A673 (cell line): ENCODE results near the gene ST6GAL2. TPM values are rescaled to one million over a fixed set of nuclear protein-coding genes. Genes with fewer than 3 reads are reported as not detected.

Experiments
- BruUV-seq: library from RNA; stranded (reverse); fragments of 400-500 nt; replicated peaks from 2 replicates; lab custom pipeline; 2021; lab: Mats Ljungman, UMichigan
- CTCF ChIA-PET: fragments of 300-600 bp; sonication (Branson Sonifier 250); formaldehyde crosslinking; loops from one replicate; lab custom pipeline; 2022; ENCODE audit warnings: antibody characterized with exemption; lab: Charles Lee
- POLR2A ChIA-PET: fragments of 300-600 bp; sonication (Branson Sonifier 250); formaldehyde crosslinking; loops from one replicate; lab custom pipeline; 2022; ENCODE audit warnings: antibody characterized with exemption; ENCODE audit not compliant: low non-redundant PET; lab: Charles Lee
- DNase-seq: peaks from one replicate; pipeline ENCODE4 v3.0.0-alpha.2; 2015; ENCODE audit warnings: low spot score
- H3K27ac ChIP-seq: fragments of 200-600 bp; sonication (generic); 2 replicates; pipeline ENCODE4 v1.5.1; 2016; ENCODE audit warnings: mixed run types, low read depth, mild to moderate bottlenecking, mixed read lengths, antibody characterized with exemption, low read length; ENCODE audit not compliant: poor library complexity, severe bottlenecking
- H3K27me3 ChIP-seq: fragments of 200-600 bp; sonication (generic); replicated peaks from 2 replicates; pipeline ENCODE4 v1.6.1; 2017; ENCODE audit warnings: mixed run types, low read depth, mild to moderate bottlenecking, mixed read lengths, antibody characterized with exemption, low read length; ENCODE audit not compliant: insufficient read depth, poor library complexity
- H3K36me3 ChIP-seq: fragments of 200-600 bp; sonication (generic); 2 replicates; pipeline ENCODE4 v1.6.1; 2016; ENCODE audit warnings: mixed run types, mild to moderate bottlenecking, mixed read lengths, antibody characterized with exemption, low read length; ENCODE audit not compliant: insufficient read depth, poor library complexity, severe bottlenecking
- H3K4me1 ChIP-seq: fragments of 200-600 bp; sonication (generic); 2 replicates; pipeline ENCODE4 v1.6.1; 2017; ENCODE audit warnings: mixed run types, mild to moderate bottlenecking, mixed read lengths, antibody characterized with exemption, low read length; ENCODE audit not compliant: insufficient read depth, poor library complexity, severe bottlenecking
- H3K4me3 ChIP-seq: fragments of 200-600 bp; sonication (generic); 2 replicates; pipeline ENCODE4 v1.5.1; 2016; ENCODE audit warnings: low read depth, mixed run types, mild to moderate bottlenecking, mixed read lengths, low read length; ENCODE audit not compliant: poor library complexity, severe bottlenecking
- H3K9me3 ChIP-seq: fragments of 200-600 bp; sonication (generic); 2 replicates; pipeline ENCODE4 v1.6.1; 2016; ENCODE audit warnings: mixed run types, low read depth, mild to moderate bottlenecking, mixed read lengths, antibody characterized with exemption, low read length; ENCODE audit not compliant: poor library complexity, severe bottlenecking
- CTCF ChIP-seq: fragments of 300-800, 200-600 bp; sonication (generic); conservative IDR thresholded peaks from 2 replicates; pipeline ENCODE4 v1.5.1; 2017; ENCODE audit warnings: low read depth, mild to moderate bottlenecking, antibody characterized with exemption, low read length, moderate library complexity, mixed read lengths
- EZH2 ChIP-seq: fragments of 200-600 bp; sonication (generic); IDR thresholded peaks from 2 replicates; pipeline ENCODE4 v1.6.1; 2017; ENCODE audit warnings: borderline replicate concordance, low read depth, mild to moderate bottlenecking, mixed read lengths, antibody characterized with exemption, low read length; ENCODE audit not compliant: poor library complexity, severe bottlenecking
- intact Hi-C: fragments of 100-400 bp; cut with micrococcal nuclease; formaldehyde crosslinking; loops from one replicate; pipeline ENCODE4 v1.10.0; 2022; ENCODE audit not compliant: unreplicated experiment
- total RNA-seq: library from RNA; stranded (reverse); gene quantifications from 2 replicates; pipeline ENCODE4 v1.2.3, GENCODE V29; 2021

The ST6GAL2 gene
- total RNA-seq, 1 experiment from 2014 or later = 0.56 TPM

GRCh38 chr2:106759966-106760365, 126.0 kb downstream of the ST6GAL2 start:
- ChIA-PET POLR2A (no interaction called here), CTCF (no interaction called here)
- Histone ChIP-seq H3K27ac (no peak overlapping the region), H3K27me3 (no peaks in the 10 kb centered on the region), H3K9me3 (peaks cover 3% of the 10 kb centered on the region), H3K36me3 (no peaks in the 10 kb centered on the region), H3K4me1 (no peaks in the 10 kb centered on the region), H3K4me3 (no peak overlapping the region)
- no TSS peak for BruUV-seq
- no peak for TF ChIP-seq EZH2
- TF ChIP-seq CTCF = no peak
- intact Hi-C loops = no loop called here
- no peak for DNase-seq

- ChIA-PET CTCF (no interaction called here), POLR2A (no interaction called here)
- Histone ChIP-seq H3K4me1 (no peaks in the 10 kb centered on the region), H3K9me3 (peaks cover 6% of the 10 kb centered on the region), H3K27me3 (no peaks in the 10 kb centered on the region), H3K4me3 (no peak overlapping the region), H3K36me3 (no peaks in the 10 kb centered on the region), H3K27ac (no peak overlapping the region)
- intact Hi-C loops = no loop called here
- TF ChIP-seq EZH2 = no peak
- no peak for TF ChIP-seq CTCF
- DNase-seq = no peak
- BruUV-seq = no TSS peak
These were observed 127.0 kb downstream of the ST6GAL2 start for GRCh38 chr2:106758901-106759497.
